GM12878 (cell line): Measurements from ENCODE around the gene TGM2.

Source experiments
- BCL3 ChIP-seq: IDR thresholded peaks from 2 replicates; pipeline ENCODE4 v1.6.1; 2011; ENCODE audit warnings: borderline replicate concordance, low read depth, mild to moderate bottlenecking, moderate library complexity, low read length; ENCODE audit not compliant: insufficient read depth, poor library complexity, severe bottlenecking
- CHD1 ChIP-seq: IDR thresholded peaks from 2 replicates; pipeline ENCODE4 v1.6.1; 2012; ENCODE audit warnings: low read depth, low read length, improper control_type of control experiment
- CTCF ChIP-seq, 3 experiments: IDR thresholded peaks in 2 of 3; conservative IDR thresholded peaks in 1 of 3; 2 replicates each; pipeline ENCODE4 v1.5.1; 2011; ENCODE audit warnings: low read depth in 3 of 3, low read length in 3 of 3, mild to moderate bottlenecking in 3 of 3, control low read depth in 2 of 3, moderate library complexity in 2 of 3, inconsistent platforms in 1 of 3, mixed read lengths in 1 of 3; ENCODE audit not compliant: control insufficient read depth in 2 of 3, insufficient read depth in 1 of 3; ENCODE audit errors: extremely low read depth in 1 of 3
- E2F4 ChIP-seq: IDR thresholded peaks from 2 replicates; pipeline ENCODE4 v1.6.1; 2012; ENCODE audit warnings: low read depth, low read length, improper control_type of control experiment
- EP300 ChIP-seq, 2 experiments: fragments of 150-350 bp in 1 of 2; IDR thresholded peaks; 2 replicates each; pipeline ENCODE4 v1.6.1; 2011 to 2012; ENCODE audit warnings: low read depth in 2 of 2, low read length in 2 of 2, borderline replicate concordance in 1 of 2, improper control_type of control experiment in 1 of 2, inconsistent platforms in 1 of 2; ENCODE audit not compliant: control insufficient read depth in 1 of 2
- MTA3 ChIP-seq: IDR thresholded peaks from 2 replicates; pipeline ENCODE4 v1.6.1; 2012; ENCODE audit warnings: low read length, inconsistent platforms, borderline replicate concordance
- RAD21 ChIP-seq: IDR thresholded peaks from 2 replicates; pipeline ENCODE4 v1.6.1; 2011; ENCODE audit warnings: mild to moderate bottlenecking, low read depth, low read length, moderate library complexity; ENCODE audit not compliant: insufficient read depth
- RAD51 ChIP-seq: fragments of 450-650 bp; IDR thresholded peaks from 2 replicates; pipeline ENCODE4 v1.6.1; 2016; ENCODE audit warnings: moderate library complexity, mild to moderate bottlenecking, inconsistent platforms
- TCF12 ChIP-seq: IDR thresholded peaks from 2 replicates; pipeline ENCODE4 v1.6.1; 2011; ENCODE audit warnings: low read depth, mild to moderate bottlenecking, low read length
- YBX1 ChIP-seq: fragments of 450-650 bp; IDR thresholded peaks from 2 replicates; pipeline ENCODE4 v1.6.1; 2016; ENCODE audit warnings: antibody characterized with exemption
- YY1 ChIP-seq: IDR thresholded peaks from 2 replicates; pipeline ENCODE4 v1.6.1; 2011; ENCODE audit warnings: low read depth, mild to moderate bottlenecking, low read length
- TF ChIP-seq, protein P1 (sequence below): fragments of 450-650 bp; IDR thresholded peaks from 2 replicates; pipeline ENCODE4 v1.6.1; 2014; ENCODE audit warnings: mild to moderate bottlenecking
- TF ChIP-seq, protein P2 (sequence below): fragments of 450-650 bp; IDR thresholded peaks from 2 replicates; pipeline ENCODE4 v1.6.1; 2018; ENCODE audit warnings: borderline replicate concordance, mild to moderate bottlenecking; ENCODE audit not compliant: partially characterized antibody

DNA sequence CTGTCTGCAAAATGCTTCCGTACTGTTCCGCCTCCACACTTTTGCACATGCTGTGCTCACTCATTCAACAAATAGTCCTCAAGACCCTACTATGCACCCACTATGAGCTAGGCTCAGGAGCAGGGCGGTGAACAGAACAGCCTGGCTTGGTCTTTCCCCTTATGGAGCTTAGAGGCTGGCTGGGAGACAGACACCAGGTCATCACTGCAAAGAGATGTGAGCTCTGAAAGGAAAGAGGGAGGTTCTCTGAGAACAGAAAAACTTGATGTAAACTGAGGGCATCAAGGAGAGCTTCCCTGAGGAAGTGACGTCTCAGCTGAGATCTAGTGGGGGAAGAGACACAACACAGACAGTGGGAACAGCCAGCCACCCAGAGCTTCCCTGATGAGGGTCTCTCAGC is 31.0 kb upstream of the TGM2 start:
- TF ChIP-seq, protein P1, sequence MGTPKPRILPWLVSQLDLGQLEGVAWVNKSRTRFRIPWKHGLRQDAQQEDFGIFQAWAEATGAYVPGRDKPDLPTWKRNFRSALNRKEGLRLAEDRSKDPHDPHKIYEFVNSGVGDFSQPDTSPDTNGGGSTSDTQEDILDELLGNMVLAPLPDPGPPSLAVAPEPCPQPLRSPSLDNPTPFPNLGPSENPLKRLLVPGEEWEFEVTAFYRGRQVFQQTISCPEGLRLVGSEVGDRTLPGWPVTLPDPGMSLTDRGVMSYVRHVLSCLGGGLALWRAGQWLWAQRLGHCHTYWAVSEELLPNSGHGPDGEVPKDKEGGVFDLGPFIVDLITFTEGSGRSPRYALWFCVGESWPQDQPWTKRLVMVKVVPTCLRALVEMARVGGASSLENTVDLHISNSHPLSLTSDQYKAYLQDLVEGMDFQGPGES, result no peak
- TF ChIP-seq TCF12 (no peak), MTA3 (no peak), YY1 (no peak), CHD1 (no peak), CTCF (IDR thresholded peaks at IDR 0.05 in 2 of 3, conservative IDR thresholded peaks at IDR 0.05 in 1 of 3; ENCODE audit: control insufficient read depth in 2 of 3, extremely low read depth in 1 of 3, insufficient read depth in 1 of 3, low read depth in 3 of 3, low read length in 3 of 3) (no peak), YBX1 (no peak), E2F4 (no peak), BCL3 (no peak), RAD51 (no peak), RAD21 (no peak), EP300 (IDR thresholded peaks at IDR 0.05; ENCODE audit: borderline replicate concordance in 1 of 2, control insufficient read depth in 1 of 2, low read depth in 2 of 2, low read length in 2 of 2) (no peak)
- TF ChIP-seq, protein P2, sequence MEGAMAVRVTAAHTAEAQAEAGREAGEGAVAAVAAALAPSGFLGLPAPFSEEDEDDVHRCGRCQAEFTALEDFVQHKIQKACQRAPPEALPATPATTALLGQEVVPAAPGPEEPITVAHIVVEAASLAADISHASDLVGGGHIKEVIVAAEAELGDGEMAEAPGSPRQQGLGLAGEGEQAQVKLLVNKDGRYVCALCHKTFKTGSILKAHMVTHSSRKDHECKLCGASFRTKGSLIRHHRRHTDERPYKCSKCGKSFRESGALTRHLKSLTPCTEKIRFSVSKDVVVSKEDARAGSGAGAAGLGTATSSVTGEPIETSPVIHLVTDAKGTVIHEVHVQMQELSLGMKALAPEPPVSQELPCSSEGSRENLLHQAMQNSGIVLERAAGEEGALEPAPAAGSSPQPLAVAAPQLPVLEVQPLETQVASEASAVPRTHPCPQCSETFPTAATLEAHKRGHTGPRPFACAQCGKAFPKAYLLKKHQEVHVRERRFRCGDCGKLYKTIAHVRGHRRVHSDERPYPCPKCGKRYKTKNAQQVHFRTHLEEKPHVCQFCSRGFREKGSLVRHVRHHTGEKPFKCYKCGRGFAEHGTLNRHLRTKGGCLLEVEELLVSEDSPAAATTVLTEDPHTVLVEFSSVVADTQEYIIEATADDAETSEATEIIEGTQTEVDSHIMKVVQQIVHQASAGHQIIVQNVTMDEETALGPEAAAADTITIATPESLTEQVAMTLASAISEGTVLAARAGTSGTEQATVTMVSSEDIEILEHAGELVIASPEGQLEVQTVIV, result no peak
